Measurements from ENCODE around the gene PCDHB14. TPM values are rescaled to one million over a fixed set of nuclear protein-coding genes. Genes with fewer than 3 reads are reported as not detected.
A peak's percentile ranks its signal among the peaks of the same experiment; 100 is the strongest.

PCDHB14 gene
- total and polyA plus RNA-seq, 2 of the 4 experiments (the other 2 are of a cell fraction): 0.18 to 0.36 TPM

DNA sequence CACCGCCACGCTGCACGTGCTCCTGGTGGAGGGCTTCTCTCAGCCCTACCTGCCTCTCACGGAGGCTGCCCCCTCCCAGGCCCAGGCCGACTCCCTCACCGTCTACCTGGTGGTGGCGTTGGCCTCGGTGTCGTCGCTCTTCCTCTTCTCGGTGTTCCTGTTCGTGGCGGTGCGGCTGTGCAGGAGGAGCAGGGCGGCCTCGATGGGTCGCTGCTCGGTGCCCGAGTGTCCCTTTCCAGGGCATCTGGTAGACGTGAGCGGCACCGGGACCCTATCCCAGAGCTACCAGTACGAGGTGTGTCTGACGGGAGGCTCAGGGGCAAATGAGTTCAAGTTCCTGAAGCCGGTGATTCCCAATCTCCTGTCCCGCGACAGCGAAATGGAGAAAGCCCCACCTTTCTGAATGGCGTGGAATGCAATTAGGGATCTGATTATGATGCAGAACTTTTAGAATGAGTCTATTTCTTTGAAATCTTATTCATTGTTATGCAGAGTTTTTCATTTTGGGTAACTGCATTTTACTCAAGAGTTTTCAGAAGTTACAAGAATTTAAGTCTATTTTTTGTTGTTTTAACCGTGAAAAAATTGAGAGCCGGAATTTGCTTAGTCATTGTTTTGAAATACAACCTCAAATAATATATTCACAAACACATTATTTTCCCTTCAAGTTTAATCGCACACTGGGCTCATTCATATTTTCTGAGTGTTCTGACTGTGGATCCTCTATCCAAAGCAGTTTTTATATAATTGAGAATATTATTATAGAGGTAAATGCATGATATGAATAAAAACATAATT, 13.6 kb downstream of the PCDHB14 start:
- ATAC-seq (ENCODE audit: low read depth): no peak
- no peak overlapping the region for H2BK5ac ChIP-seq (ENCODE audit: low read depth, low read length, poor library complexity, severe bottlenecking)
- BruUV-seq (replicated peaks): no TSS peak

More for the DNA sequence above, 13.6 kb downstream of the PCDHB14 start:
- no peak overlapping the region for H4K5ac ChIP-seq (ENCODE audit: low read depth, low read length)
- H4K8ac ChIP-seq (ENCODE audit: low read depth in 2 of 2, low read length in 2 of 2): no peak overlapping the region
- no peak overlapping the region for H3K9ac ChIP-seq (ENCODE audit: low read depth, low read length)
- POLR2A ChIA-PET (ENCODE audit: unreplicated experiment): no interaction called here
- 28% methylated on average over 5 of the region's 32 CpGs; no CpG with 5 or more reads in 1 of the 2 experiments for WGBS, 2 experiments (ENCODE audit: extremely low coverage in 2 of 2, insufficient read length in 1 of 2)
- H3K4me3 ChIP-seq (ENCODE audit: insufficient read depth, low read depth, low read length): no peak overlapping the region
- H3K23ac ChIP-seq (ENCODE audit: low read depth, low read length): no peak overlapping the region
- no peak overlapping the region for H2BK20ac ChIP-seq (ENCODE audit: low read depth, low read length)
- no peaks in the 10 kb centered on the region for H3K27me3 ChIP-seq (ENCODE audit: control insufficient read depth, insufficient read depth, low read length)
- no peak overlapping the region for H3K27ac ChIP-seq (ENCODE audit: insufficient read depth, low read length)
- intact Hi-C loops (cut with micrococcal nuclease) (no loop called here), in situ Hi-C loops (cut with MboI; ENCODE audit: low sequenced_read_pairs) (loop anchor here (10.0 kb wide), 1 partner anchor 328 kb away; no protein-coding TSS in a partner anchor), dilution Hi-C loops (cut with HindIII; ENCODE audit: low sequenced_read_pairs, unreplicated experiment) (no loop called here)
- no peaks in the 10 kb centered on the region for H4K20me1 ChIP-seq (ENCODE audit: insufficient read depth, low read length)
- H3K4ac ChIP-seq (ENCODE audit: low read depth, low read length): no peak overlapping the region
- DNase-seq: no peak
- no peak overlapping the region for H2AK9ac ChIP-seq (replicated peaks; ENCODE audit: low read depth, low read length, poor library complexity)
- no peaks in the 10 kb centered on the region for H3K4me1 ChIP-seq (ENCODE audit: control insufficient read depth, insufficient read depth, low read length)
- TF ChIP-seq CEBPB (IDR thresholded peaks at IDR 0.05; ENCODE audit: low read depth, low read length) (no peak), NFE2L2 (IDR thresholded peaks at IDR 0.05; ENCODE audit: low read depth, low read length) (peak; percentile 80)
- H2BK120ac ChIP-seq (ENCODE audit: low read depth, low read length): no peak overlapping the region
- H3K9me3 ChIP-seq (ENCODE audit: control insufficient read depth, insufficient read depth, low read length): peaks cover 45% of the 10 kb centered on the region
- no peak overlapping the region for H3K56ac ChIP-seq (ENCODE audit: extremely low read depth, insufficient read depth, low read length)
- no peak overlapping the region for H2AK5ac ChIP-seq (ENCODE audit: low read depth, low read length)
- no peaks in the 10 kb centered on the region for H3K79me1 ChIP-seq (ENCODE audit: low read depth in 1 of 2, low read length in 2 of 2)
- H2BK15ac ChIP-seq (ENCODE audit: low read depth, low read length): no peak overlapping the region
- no peak overlapping the region for H4K91ac ChIP-seq (ENCODE audit: insufficient read depth, low read depth, low read length)
- no peaks in the 10 kb centered on the region for H3K9me1 ChIP-seq (ENCODE audit: insufficient read depth, low read length)
- H3K36me3 ChIP-seq (ENCODE audit: control insufficient read depth, insufficient read depth, low read length): no peaks in the 10 kb centered on the region
- no peak overlapping the region for H3K18ac ChIP-seq (ENCODE audit: low read depth, low read length)
- H3K14ac ChIP-seq (replicated peaks; ENCODE audit: low read depth, low read length): no peak overlapping the region
- CTCF ChIA-PET: no interaction called here
- H3K4me2 ChIP-seq (ENCODE audit: low read depth, low read length): no peak overlapping the region
- H2AFZ ChIP-seq (replicated peaks; ENCODE audit: low read length, poor library complexity): no peak overlapping the region

Measured in IMR-90 (cell line).